Smooth muscle cell (in vitro differentiated cells): ENCODE measurements around the gene AEN. TPM values are rescaled to one million over a fixed set of nuclear protein-coding genes. Genes with fewer than 3 reads are reported as not detected.

Source experiments
- DNase-seq: peaks from one replicate; lab custom pipeline; 2025; ENCODE audit not compliant: unreplicated experiment; lab: John Stamatoyannopoulos, UW
- H2AFZ ChIP-seq: fragments of 200-600 bp; sonication (generic); 2 replicates; pipeline ENCODE4 v1.6.0; 2016; ENCODE audit warnings: antibody characterized with exemption, low read depth, mild to moderate bottlenecking
- H3F3A ChIP-seq: fragments of 200-600 bp; sonication (generic); 2 replicates; pipeline ENCODE4 v1.6.0; 2017; ENCODE audit warnings: antibody characterized with exemption, low read depth
- H3K27ac ChIP-seq: fragments of 200-600 bp; sonication (generic); 2 replicates; pipeline ENCODE4 v1.5.1; 2016; ENCODE audit warnings: low read depth, mild to moderate bottlenecking
- H3K27me3 ChIP-seq: fragments of 200-600 bp; sonication (generic); 2 replicates; pipeline ENCODE4 v1.6.1; 2016; ENCODE audit warnings: low read depth, mild to moderate bottlenecking
- H3K36me3 ChIP-seq: fragments of 200-600 bp; sonication (generic); 2 replicates; pipeline ENCODE4 v1.5.1; 2016; ENCODE audit warnings: low read depth
- H3K4me1 ChIP-seq: fragments of 200-600 bp; sonication (generic); 2 replicates; pipeline ENCODE4 v1.5.1; 2016; ENCODE audit warnings: low read depth
- H3K4me2 ChIP-seq: fragments of 200-600 bp; sonication (generic); 2 replicates; pipeline ENCODE4 v1.6.0; 2016; ENCODE audit warnings: mild to moderate bottlenecking
- H3K4me3 ChIP-seq: fragments of 200-600 bp; sonication (generic); 2 replicates; pipeline ENCODE4 v1.5.1; 2016; ENCODE audit warnings: mild to moderate bottlenecking
- H3K79me2 ChIP-seq: fragments of 200-600 bp; sonication (generic); 2 replicates; pipeline ENCODE4 v1.6.0; 2016; ENCODE audit warnings: low read depth, mild to moderate bottlenecking
- H3K9ac ChIP-seq: fragments of 200-600 bp; sonication (generic); 2 replicates; pipeline ENCODE4 v1.6.0; 2016; ENCODE audit warnings: low read depth
- H3K9me3 ChIP-seq: fragments of 200-600 bp; sonication (generic); replicated peaks from 2 replicates; pipeline ENCODE4 v1.5.1; 2016; ENCODE audit warnings: low read depth
- H4K20me1 ChIP-seq: fragments of 200-600 bp; sonication (generic); 2 replicates; pipeline ENCODE4 v1.6.0; 2016; ENCODE audit warnings: low read depth
- CTCF ChIP-seq: fragments of 200-600 bp; sonication (generic); IDR thresholded peaks from 2 replicates; pipeline ENCODE4 v1.5.1; 2017; ENCODE audit warnings: borderline replicate concordance, mild to moderate bottlenecking, antibody characterized with exemption; ENCODE audit not compliant: insufficient read depth, poor library complexity, severe bottlenecking
- WGBS: methylation state at CpG from one replicate; pipeline ENCODE4 v1.1.7; 2016; ENCODE audit warnings: low lambda C conversion rate; 5-methylcytosine and 5-hydroxymethylcytosine counted together
- polyA plus RNA-seq: library from polyadenylated mRNA; unstranded; fragments of >200 nt; fragmentation: Nextera tagmentation; extraction: Ambion mirVana; gene quantifications from 2 replicates; pipeline ENCODE4 v1.2.1, GENCODE V29; 2016
- total RNA-seq: library from RNA; depleted of rRNA; stranded (reverse); fragments of >200 nt; gene quantifications from 2 replicates; pipeline ENCODE4 v1.2.3, GENCODE V29; 2014

AEN gene
- total and polyA plus RNA-seq, 2 experiments from 2014 or later = 44.5 to 57.6 TPM

DNA sequence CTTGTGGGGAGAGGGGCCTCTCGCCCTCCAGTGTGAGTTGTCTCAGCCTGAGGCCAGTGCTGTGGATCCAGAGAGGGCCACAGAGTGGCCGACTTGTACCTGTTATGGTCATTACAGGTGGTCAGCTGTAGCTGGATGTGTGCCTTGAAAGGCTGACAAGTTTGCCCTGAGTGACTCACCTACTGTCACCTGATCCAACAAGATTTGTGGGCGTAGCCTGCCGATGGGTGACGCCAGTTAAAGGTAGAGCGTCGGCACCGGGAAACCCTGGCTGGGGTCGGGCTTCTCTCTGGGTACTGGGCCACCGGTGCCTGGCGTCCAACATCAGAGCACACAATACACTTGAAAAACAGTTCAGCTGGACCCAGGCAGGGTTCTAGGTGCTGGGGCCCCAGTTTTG is 14.9 kb downstream of the AEN start:
- WGBS = 72% methylated on average over 11 of the region's 11 CpGs
- Histone ChIP-seq H3K4me2 (no peak overlapping the region), H3F3A (peaks cover 17% of the 10 kb centered on the region), H3K4me3 (no peak overlapping the region), H2AFZ (no peak overlapping the region), H3K9ac (peak overlapping the region; percentile 43), H3K4me1 (peaks cover 9% of the 10 kb centered on the region), H3K27ac (peak overlapping the region; percentile 72), H3K79me2 (no peaks in the 10 kb centered on the region), H3K9me3 (no peaks in the 10 kb centered on the region), H3K36me3 (peaks cover 5% of the 10 kb centered on the region), H4K20me1 (peaks cover 37% of the 10 kb centered on the region), H3K27me3 (no peaks in the 10 kb centered on the region)
- DNase-seq = no peak
- TF ChIP-seq CTCF = no peak

GRCh38 chr15:88636654-88637053 is 15.5 kb downstream of the AEN start:
- WGBS = 64% methylated on average over 5 of the region's 5 CpGs
- Histone ChIP-seq H3K27ac (peak overlapping the region; percentile 72), H3K36me3 (no peaks in the 10 kb centered on the region), H3K9ac (peak overlapping the region; percentile 43), H3K79me2 (no peaks in the 10 kb centered on the region), H3K9me3 (no peaks in the 10 kb centered on the region), H3K4me2 (no peak overlapping the region), H4K20me1 (peaks cover 31% of the 10 kb centered on the region), H3K4me1 (peaks cover 9% of the 10 kb centered on the region), H2AFZ (no peak overlapping the region), H3K27me3 (no peaks in the 10 kb centered on the region), H3F3A (peaks cover 17% of the 10 kb centered on the region), H3K4me3 (no peak overlapping the region)
- TF ChIP-seq CTCF = no peak
- DNase-seq = no peak

DNA sequence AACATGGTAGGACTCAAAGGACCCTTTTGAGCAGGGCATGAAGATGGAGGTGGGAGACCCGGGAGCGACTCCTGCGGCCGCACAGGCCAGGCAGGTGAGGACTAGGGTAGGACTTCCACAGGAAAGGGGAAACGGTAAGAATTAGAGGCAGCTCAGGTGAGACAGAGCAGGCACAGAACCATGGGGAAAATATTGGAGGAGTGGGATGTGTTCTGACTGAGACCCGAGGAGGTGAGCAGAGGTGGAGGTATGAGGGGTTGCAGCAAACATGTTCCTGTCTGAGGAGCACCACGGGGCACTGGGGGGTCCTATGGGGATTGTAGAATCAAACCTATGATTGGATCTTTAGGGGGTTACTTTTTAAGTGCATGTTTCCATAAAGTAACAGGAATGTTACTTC is 16.3 kb downstream of the AEN start:
- Histone ChIP-seq H3K27ac (peak overlapping the region; percentile 95), H4K20me1 (peaks cover 23% of the 10 kb centered on the region), H3F3A (peaks cover 17% of the 10 kb centered on the region), H3K4me1 (peaks cover 9% of the 10 kb centered on the region), H3K79me2 (no peaks in the 10 kb centered on the region), H3K36me3 (no peaks in the 10 kb centered on the region), H3K4me2 (no peak overlapping the region), H3K4me3 (no peak overlapping the region), H3K9me3 (no peaks in the 10 kb centered on the region), H3K27me3 (no peaks in the 10 kb centered on the region), H2AFZ (no peak overlapping the region), H3K9ac (no peak overlapping the region)
- no peak for DNase-seq
- WGBS = 77% methylated on average over 7 of the region's 7 CpGs
- TF ChIP-seq CTCF = no peak

DNA sequence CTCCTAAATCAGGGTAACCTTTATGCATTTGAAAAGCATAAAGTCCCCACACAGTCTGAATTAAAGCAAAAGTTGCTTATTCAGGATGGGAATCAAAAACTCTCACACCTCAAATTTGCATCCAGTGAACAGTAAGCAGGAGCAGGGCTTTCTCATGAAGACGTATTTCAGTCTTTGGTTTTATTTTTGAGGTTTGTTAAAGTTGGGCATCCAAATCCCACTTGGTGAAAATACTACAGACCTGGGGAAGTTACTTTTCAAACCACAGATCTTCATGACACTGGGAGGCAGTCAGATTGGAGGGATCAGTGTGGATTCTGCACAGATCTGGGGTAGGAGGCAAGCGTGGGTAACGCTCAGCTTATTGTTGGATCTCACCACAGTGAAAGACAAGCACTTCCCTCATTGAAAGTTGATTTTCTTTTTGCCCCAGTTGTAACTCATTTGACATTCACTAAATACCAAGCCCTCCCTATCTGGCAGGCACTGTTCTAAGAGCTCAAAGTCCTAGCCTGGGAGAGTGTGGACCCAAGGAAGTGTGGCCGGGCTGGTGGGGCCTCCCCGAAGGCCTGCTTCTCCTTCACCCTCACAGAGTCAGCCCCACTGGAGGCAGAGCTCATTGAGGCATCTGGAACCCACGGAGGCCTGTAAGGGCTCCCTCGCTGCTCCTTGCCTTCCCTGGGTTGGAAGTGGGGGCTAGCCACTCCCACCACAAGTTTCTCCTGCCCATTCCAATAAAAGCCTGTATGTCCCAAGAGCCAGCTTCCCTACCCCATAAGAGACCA is 16.9 kb downstream of the AEN start:
- no peak for TF ChIP-seq CTCF
- Histone ChIP-seq H3F3A (peaks cover 17% of the 10 kb centered on the region), H3K4me1 (peaks cover 9% of the 10 kb centered on the region), H4K20me1 (peaks cover 19% of the 10 kb centered on the region), H3K9ac (peak overlapping the region; percentile 83), H2AFZ (no peak overlapping the region), H3K27ac (peak overlapping the region; percentile 95), H3K4me3 (peak overlapping the region; percentile 49), H3K79me2 (no peaks in the 10 kb centered on the region), H3K27me3 (no peaks in the 10 kb centered on the region), H3K9me3 (no peaks in the 10 kb centered on the region), H3K4me2 (peak overlapping the region; percentile 81), H3K36me3 (no peaks in the 10 kb centered on the region)
- 47% methylated on average over 7 of the region's 7 CpGs for WGBS
- no peak for DNase-seq
